Measurements from ENCODE around the gene FRMPD2.
"Not testable (repeated sequence)": the region's sequence is repeated elsewhere in the genome, so short reads cannot be mapped to it uniquely, and the experiment has no call there.

Gene FRMPD2

DNA sequence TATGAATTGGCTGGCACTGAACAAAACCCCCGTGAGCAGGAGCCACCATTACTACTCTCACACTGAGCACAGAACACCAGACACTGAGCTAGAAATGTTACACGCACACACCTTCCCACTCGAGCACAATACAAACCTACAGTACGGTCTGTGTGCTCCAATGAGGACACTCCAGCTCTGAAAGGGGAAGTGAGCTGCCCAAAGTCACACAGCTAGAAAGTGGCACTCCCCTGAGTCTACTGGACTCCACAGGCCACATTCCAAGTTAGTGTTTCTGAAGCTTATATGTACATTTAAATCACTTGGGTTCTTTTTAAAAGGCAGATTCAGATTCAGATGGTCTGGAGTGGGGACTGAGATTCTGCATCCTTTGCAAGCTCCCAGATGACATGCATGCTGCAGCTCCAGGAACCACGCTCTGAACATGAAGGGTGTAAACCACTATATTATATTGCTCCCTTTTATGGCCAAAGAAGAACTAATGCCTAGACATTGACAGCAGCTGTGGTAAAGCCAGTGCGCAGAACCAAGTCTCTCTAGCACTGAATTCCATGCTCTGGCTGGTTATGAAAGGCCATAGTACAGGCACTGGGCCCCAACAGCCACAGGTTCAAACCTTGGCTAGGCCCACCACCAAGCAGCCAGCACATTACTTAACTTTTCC is 77.1 kb downstream of the FRMPD2 start:
- no peak for FAIRE-seq

DNA sequence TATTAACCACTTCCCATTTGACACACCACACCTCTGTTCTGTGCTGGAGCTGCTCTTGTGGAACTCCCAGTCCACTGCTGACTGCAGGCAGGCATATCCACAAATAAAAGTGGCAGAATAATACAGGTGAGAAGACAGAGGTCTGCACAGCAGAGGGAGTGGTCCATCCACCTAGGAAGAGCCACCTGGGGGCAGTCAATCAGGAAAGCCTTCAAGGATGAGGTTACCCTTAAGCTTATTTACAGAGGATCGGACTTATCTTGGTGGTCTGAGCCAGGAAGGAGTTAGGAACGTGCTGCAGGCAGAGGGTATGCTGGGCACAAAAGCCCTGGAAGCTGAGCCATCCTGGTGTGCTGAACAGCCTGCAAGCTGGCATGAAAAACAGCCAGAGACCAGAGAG is 78.7 kb downstream of the FRMPD2 start:
- no peak for FAIRE-seq

GRCh38 chr10:48194830-48195229 is 79.7 kb downstream of the FRMPD2 start:
- FAIRE-seq = no peak

- no peak for FAIRE-seq
These were observed 80.9 kb downstream of the FRMPD2 start for GRCh38 chr10:48193556-48193955.

DNA sequence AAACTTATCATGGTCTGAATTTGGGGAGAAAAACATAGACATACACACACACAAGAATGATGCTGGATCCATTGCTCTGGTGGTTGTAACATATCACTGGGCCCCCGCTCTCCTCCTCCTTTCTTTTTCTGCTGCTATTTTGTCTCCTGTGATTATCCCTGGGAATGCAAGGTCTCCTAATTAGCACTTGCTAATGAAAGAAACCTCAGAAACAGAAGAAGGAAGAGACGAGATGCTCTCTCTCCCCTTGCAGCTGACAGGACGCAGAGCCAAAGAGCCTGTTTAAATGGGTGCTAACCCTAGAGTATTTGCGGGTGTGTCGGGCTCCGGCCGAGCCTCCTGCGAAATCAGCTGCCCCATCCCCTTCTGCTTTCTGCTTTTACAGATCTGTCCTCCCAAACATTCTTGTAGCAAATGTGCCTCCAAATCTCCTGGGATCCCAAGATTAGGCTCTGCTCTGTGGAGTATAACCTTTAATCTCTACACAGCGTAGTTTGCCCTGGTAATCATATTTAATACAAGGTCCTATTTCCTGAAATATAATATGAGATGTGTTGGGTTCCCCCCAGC is 81.5 kb downstream of the FRMPD2 start:
- no peak for FAIRE-seq

GRCh38 chr10:48187713-48188485 is 86.6 kb downstream of the FRMPD2 start:
- FAIRE-seq = no peak

DNA sequence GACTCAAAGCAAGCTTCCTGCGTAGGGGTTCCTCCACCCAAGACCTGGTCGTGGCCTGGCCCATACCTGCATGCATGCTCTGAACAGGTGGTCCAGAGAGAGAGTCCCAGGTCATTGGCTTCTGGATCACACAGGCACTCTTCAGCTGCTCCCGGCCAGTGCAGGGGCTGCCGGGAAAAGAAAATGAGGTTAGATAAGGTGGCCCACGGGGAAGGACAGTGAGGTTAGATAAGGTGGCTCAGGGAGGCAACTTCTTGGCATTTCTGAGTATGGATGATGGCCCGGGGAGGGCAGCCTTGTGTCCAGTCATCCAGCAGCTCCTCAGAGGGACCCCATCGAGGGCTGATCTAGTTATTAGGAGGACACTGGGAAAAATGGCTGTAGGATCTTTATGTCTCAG is 87.4 kb downstream of the FRMPD2 start:
- no peak for FAIRE-seq

- FAIRE-seq = not testable (repeated sequence)
These were observed 88.2 kb downstream of the FRMPD2 start for GRCh38 chr10:48186264-48186804.

GRCh38 chr10:48184224-48184623 is 90.3 kb downstream of the FRMPD2 start:
- FAIRE-seq = no peak

GRCh38 chr10:48172715-48173114 is 101.8 kb downstream of the FRMPD2 start:
- not testable (repeated sequence) for FAIRE-seq

GRCh38 chr10:48160670-48161069 is 113.8 kb downstream of the FRMPD2 start:
- not testable (repeated sequence) for FAIRE-seq

- FAIRE-seq = not testable (repeated sequence)
These were observed 114.3 kb downstream of the FRMPD2 start for GRCh38 chr10:48160163-48160562.

GRCh38 chr10:48154211-48155140 is 120.0 kb downstream of the FRMPD2 start:
- not testable (repeated sequence) for FAIRE-seq

DNA sequence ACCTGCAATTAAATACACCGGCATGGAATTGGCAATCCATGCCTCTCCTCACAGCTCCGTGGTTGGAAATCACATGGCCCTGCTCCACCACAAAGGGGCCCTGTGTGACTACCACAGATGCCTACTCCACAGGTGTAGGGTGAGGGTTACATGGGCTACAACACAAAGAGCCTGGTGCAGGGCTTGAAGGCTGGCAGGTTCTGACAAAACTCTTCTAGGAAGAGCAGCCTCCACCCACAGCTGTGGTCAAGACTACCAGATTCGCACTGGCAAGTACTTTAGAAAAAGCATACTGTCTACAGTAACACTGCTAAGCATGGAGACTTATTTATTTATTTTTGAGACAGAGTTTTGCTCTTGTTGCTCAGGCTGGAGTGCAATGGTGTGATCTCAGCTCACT is 126.9 kb downstream of the FRMPD2 start:
- FAIRE-seq = not testable (repeated sequence)

DNA sequence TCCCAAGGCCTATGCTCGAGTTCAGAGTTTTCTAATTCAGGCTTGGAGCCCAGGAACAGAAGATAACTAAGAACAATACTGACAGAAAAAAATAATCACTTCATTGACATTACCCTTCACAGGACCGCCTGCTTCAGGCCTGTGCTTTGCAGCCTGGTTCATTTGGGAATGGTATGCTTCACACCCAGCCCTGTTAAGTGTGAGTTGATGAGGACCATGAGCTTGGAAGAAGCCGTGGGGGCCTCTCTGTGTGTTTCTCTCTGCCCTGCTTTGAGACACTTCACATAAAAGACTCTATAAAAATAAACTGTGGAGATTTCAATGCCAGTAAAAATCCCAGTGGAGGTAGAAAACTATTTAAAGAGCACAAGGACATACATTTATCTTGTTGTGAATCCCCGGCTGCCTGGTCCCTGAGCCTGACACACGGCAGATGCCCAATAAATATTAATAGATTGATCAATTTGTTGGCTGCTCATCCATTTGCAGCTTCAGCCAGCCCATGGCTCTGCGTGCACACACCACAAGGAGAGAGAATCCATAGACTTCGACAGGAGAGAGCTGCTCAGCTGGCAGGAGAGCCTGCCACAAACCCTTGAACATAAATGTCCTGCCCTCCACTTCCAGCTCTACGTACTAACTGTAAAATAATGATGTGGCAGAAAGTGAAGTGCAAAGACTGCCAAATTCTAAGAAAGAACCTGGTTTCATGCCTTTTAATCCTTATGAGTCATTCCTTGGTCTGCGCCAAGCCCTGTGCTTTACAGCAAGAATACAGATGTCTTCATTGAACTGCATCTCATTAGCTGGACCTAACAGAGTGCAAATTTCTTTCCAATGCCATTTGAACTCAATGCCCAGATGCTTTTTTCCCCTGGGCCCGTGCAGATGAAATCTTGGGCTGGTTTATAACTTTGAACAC is 130.5 kb downstream of the FRMPD2 start:
- FAIRE-seq = not testable (repeated sequence)

DNA sequence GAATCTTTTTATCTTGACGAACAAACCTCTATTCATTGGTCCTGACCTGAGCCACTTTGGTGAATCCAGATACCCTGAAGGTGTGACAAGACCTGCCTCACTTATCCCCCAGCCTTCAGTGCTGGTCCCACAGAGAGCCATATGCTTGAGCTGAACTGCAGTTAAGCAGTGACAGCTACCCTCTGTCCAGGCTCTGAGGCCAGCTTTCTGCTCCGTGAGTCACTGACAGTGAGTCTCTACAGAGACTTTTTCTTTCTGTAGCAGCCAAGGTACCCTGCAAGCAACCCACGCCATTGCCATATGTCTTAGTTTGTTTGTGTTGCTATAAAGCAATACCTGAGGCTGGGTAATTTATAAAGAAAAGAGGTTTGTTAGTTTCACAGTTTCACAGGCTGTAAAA is 133.5 kb downstream of the FRMPD2 start:
- FAIRE-seq = not testable (repeated sequence)

DNA sequence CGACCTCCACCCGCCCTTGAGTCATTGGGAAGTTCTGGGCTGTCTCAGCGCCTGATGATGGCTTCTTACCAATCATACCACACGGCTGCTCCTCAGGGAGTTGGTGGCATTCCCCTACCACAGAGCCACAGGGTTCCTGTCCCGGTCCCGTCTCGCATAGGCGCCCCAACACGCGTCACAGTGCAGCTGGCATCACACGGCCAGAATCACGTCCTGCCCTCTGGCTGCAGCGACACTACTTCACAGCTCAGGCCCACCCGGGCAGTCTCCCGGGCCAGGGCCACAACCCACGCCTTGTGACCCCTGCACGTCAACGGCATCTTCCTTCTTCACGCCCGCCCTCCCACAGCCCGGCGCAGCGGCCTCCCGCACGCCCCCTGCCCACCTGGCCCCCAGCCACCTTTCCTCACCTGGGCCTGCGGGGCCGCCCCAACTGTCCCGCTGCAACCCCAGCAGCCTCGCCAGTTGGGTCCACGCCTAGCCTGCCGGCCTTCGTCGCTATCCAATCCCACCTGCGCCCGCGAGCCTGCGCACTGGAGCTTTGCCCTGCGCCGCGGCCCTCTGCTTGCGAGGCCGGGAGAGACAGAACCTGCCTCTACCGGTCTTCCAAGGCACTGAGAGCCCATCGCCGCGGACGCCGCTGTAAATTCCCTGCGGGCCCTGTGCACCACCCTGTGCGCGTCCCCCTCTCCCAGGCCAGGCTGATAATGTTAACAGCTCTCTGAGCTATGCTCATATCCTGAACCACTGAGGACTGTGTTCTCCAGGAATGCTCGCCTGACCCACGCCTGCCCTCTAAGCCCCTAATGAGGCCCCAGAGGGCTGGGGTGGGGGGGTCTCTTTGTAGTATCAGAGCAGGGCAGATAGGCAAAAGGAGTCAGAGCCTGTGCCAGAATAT is 134.3 kb downstream of the FRMPD2 start:
- not testable (repeated sequence) for FAIRE-seq

- not testable (repeated sequence) for FAIRE-seq
These were observed 145.5 kb downstream of the FRMPD2 start for GRCh38 chr10:48128954-48129353.

DNA sequence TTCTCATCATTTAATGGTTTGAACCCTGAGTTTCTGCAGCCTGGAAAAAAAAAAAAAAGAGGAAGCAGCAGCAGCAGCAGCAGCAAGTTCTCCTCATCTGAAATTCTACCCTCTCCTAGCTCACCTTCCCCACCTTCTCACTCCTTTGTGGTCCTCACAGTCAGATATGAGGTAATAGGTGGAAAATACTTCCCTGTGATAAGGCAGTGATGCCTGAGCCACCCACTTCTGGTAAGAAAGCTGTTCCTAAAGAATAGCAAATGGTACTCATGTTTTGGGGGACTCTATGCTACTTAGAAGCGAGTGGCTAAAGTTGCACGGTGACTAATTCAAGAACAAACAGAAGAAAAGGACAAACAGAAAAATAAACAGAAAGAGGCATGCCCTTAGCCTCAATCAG is 148.2 kb downstream of the FRMPD2 start:
- not testable (repeated sequence) for FAIRE-seq

DNA sequence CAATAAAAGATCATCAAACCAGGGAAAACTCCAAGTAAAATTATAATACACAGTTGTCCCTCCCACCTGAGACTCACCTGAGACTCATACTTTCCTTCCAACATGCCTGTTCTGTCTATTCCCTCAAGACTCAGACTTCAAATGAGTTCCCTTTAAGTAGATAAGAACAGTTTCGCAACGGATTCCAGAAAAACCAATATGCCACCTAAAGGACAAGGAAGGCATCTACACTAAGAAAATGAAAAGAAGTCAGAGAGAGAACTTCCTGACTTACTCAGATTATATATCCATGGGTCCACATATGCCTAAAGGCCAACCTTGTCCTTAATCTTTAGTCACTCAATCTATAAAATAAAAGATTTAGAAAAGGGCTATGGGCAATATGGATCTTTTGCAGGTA is 148.9 kb downstream of the FRMPD2 start:
- not testable (repeated sequence) for FAIRE-seq

Measured in colon (tissue), 2 donors.